HG03354 (cell line): ENCODE data around the gene LZTS3.
A peak's percentile ranks its signal among the peaks of the same experiment; 100 is the strongest.
"Not testable (repeated sequence)": the region's sequence is repeated elsewhere in the genome, so short reads cannot be mapped to it uniquely, and the experiment has no call there.

Experiments used
- ATAC-seq: cut with Tn5 transposase; IDR thresholded peaks from one replicate; pipeline ENCODE4 v1.9.1; 2021; ENCODE audit warnings: mild to moderate bottlenecking; ENCODE audit not compliant: unreplicated experiment, poor library complexity, severe bottlenecking

LZTS3 gene

GRCh38 chr20:3172933-3173609, at the start of gene LZTS3:
Gene LZTS3, minus strand, starts transcription at chr20:3173549. Its CDS starts 6,386 bp downstream, at chr20:3167163.
- ATAC-seq, result peak; percentile 53

GRCh38 chr20:3221398-3222226, 48.3 kb upstream of the LZTS3 start:
- ATAC-seq, result no peak

GRCh38 chr20:3218307-3218988, 45.1 kb upstream of the LZTS3 start:
- ATAC-seq, result peak; percentile 66

- ATAC-seq, result not testable (repeated sequence)
Measured at GRCh38 chr20:3215359-3215917, 42.1 kb upstream of the LZTS3 start.

GRCh38 chr20:3213226-3213625, 39.9 kb upstream of the LZTS3 start:
- ATAC-seq, result no peak

- no peak for ATAC-seq
Measured at GRCh38 chr20:3210346-3210745, 37.0 kb upstream of the LZTS3 start.

GRCh38 chr20:3209946-3210317, 36.6 kb upstream of the LZTS3 start:
- ATAC-seq, result peak; percentile 24

- ATAC-seq, result peak; percentile 54
Measured at GRCh38 chr20:3209257-3209945, 36.1 kb upstream of the LZTS3 start, which contains the start of gene ITPA. Gene ITPA, plus strand, starts transcription at chr20:3209498. Its CDS starts 54 bp downstream, at chr20:3209552.

GRCh38 chr20:3208786-3209256, 35.5 kb upstream of the LZTS3 start:
- no peak for ATAC-seq

GRCh38 chr20:3204124-3204794, 30.9 kb upstream of the LZTS3 start, which contains the start of gene DDRGK1:
Gene DDRGK1, minus strand, starts transcription at chr20:3204682. Its CDS starts 55 bp downstream, at chr20:3204627.
- ATAC-seq, result peak; percentile 83

- peak; percentile 21 for ATAC-seq
Measured at GRCh38 chr20:3203315-3204123, 30.2 kb upstream of the LZTS3 start.

- no peak for ATAC-seq
Measured at GRCh38 chr20:3202965-3203314, 29.6 kb upstream of the LZTS3 start.

- ATAC-seq, result no peak
Measured at GRCh38 chr20:3199976-3200755, 26.8 kb upstream of the LZTS3 start.

GRCh38 chr20:3199206-3199605, 25.9 kb upstream of the LZTS3 start:
- ATAC-seq, result no peak

GRCh38 chr20:3195590-3196237, 22.4 kb upstream of the LZTS3 start:
- no peak for ATAC-seq

- ATAC-seq, result no peak
Measured at GRCh38 chr20:3194617-3195280, 21.4 kb upstream of the LZTS3 start.
